ENCODE data around the gene MAPK8IP3. TPM values are rescaled to one million over a fixed set of nuclear protein-coding genes. Genes with fewer than 3 reads are reported as not detected.

Gene MAPK8IP3
- polyA plus RNA-seq, 3 donors: 1.1 to 185 (median 2.1) TPM

DNA sequence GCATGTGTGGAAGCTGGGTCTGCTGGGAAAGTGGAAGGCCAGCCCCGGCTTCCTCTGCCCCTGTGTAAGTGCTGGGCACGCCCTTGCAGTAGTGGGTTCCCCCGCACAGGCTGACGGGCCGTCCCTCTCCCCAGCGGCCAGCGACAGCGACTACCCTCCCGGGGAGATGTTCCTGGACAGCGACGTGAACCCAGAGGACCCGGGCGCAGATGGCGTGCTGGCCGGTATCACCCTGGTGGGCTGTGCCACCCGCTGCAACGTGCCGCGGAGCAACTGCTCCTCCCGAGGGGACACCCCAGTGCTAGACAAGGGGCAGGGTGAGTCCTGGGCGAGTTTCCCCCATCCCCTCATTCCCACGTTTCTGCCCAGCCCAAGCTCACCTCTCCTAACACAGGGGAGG is 59.8 kb downstream of the MAPK8IP3 start:
- no peak for DNase-seq
- peaks cover 0 to 2% (median 0%) of the 10 kb centered on the region in 7 donors for H3K9me3 Mint-ChIP-seq
- H3K79me2 ChIP-seq (ENCODE audit: insufficient read depth, low read length): peaks cover 2% of the 10 kb centered on the region
- H3K27ac ChIP-seq (ENCODE audit: low read depth in 1 of 2, low read length in 2 of 2): no peak overlapping the region
- peak overlapping the region in 1 of 7 donors; percentile 69 for H3K27ac Mint-ChIP-seq
- H3K36me3 ChIP-seq (replicated peaks in 1 of 2; ENCODE audit: control insufficient read depth in 1 of 2, insufficient read depth in 2 of 2, low read length in 2 of 2): peaks cover 77 to 80% of the 10 kb centered on the region in 2 donors
- no peak overlapping the region for H3K4me3 Mint-ChIP-seq
- TF ChIP-seq, protein P1, sequence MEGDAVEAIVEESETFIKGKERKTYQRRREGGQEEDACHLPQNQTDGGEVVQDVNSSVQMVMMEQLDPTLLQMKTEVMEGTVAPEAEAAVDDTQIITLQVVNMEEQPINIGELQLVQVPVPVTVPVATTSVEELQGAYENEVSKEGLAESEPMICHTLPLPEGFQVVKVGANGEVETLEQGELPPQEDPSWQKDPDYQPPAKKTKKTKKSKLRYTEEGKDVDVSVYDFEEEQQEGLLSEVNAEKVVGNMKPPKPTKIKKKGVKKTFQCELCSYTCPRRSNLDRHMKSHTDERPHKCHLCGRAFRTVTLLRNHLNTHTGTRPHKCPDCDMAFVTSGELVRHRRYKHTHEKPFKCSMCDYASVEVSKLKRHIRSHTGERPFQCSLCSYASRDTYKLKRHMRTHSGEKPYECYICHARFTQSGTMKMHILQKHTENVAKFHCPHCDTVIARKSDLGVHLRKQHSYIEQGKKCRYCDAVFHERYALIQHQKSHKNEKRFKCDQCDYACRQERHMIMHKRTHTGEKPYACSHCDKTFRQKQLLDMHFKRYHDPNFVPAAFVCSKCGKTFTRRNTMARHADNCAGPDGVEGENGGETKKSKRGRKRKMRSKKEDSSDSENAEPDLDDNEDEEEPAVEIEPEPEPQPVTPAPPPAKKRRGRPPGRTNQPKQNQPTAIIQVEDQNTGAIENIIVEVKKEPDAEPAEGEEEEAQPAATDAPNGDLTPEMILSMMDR (IDR thresholded peaks at IDR 0.05): no peak
- 95% methylated on average over 21 of the region's 22 CpGs for WGBS (ENCODE audit: insufficient coverage)
- H4K20me1 ChIP-seq (ENCODE audit: insufficient read depth, low read length): peaks cover 40% of the 10 kb centered on the region
- H3K9me3 ChIP-seq (replicated peaks in 1 of 2; ENCODE audit: control insufficient read depth in 1 of 2, insufficient read depth in 1 of 2, low read length in 2 of 2): no peaks in the 10 kb centered on the region
- no peak overlapping the region for H2AFZ ChIP-seq (ENCODE audit: insufficient read depth, low read depth, low read length, poor library complexity, severe bottlenecking)
- peaks cover 10 to 12% of the 10 kb centered on the region in 2 donors for H3K4me1 ChIP-seq (ENCODE audit: control insufficient read depth in 1 of 2, insufficient read depth in 2 of 2, low read length in 2 of 2)
- no peak overlapping the region for H3K4me3 ChIP-seq (replicated peaks in 1 of 3; ENCODE audit: low read depth in 2 of 3, low read length in 3 of 3)
- no peak overlapping the region for H3K9ac ChIP-seq (ENCODE audit: insufficient read depth, low read length, poor library complexity, severe bottlenecking)
- no peak overlapping the region for H3K4me2 ChIP-seq (replicated peaks; ENCODE audit: extremely low read depth, low read length, poor library complexity, severe bottlenecking)
- intact Hi-C loops (cut with micrococcal nuclease): no loop called here
- H3K4me1 Mint-ChIP-seq: peaks cover 9% of the 10 kb centered on the region
- no peaks in the 10 kb centered on the region for H3K27me3 ChIP-seq (ENCODE audit: control insufficient read depth in 2 of 2, insufficient read depth in 2 of 2, low read length in 2 of 2)
- peaks cover 42 to 70% of the 10 kb centered on the region in 2 donors for H3K36me3 Mint-ChIP-seq
- H3K27me3 Mint-ChIP-seq (ENCODE audit: low read depth in 3 of 3): peaks cover 0 to 1% (median 0%) of the 10 kb centered on the region in 3 donors

GRCh38 chr16:1766231-1766630 is 60.2 kb downstream of the MAPK8IP3 start:
- no peak overlapping the region for H3K4me2 ChIP-seq (replicated peaks; ENCODE audit: extremely low read depth, low read length, poor library complexity, severe bottlenecking)
- 97% methylated on average over 19 of the region's 19 CpGs for WGBS (ENCODE audit: insufficient coverage)
- peaks cover 39 to 66% of the 10 kb centered on the region in 2 donors for H3K36me3 Mint-ChIP-seq
- H3K4me1 ChIP-seq (ENCODE audit: control insufficient read depth in 1 of 2, insufficient read depth in 2 of 2, low read length in 2 of 2): peaks cover 10 to 14% of the 10 kb centered on the region in 2 donors
- no peak for DNase-seq
- peaks cover 9% of the 10 kb centered on the region for H3K4me1 Mint-ChIP-seq
- H3K9me3 ChIP-seq (replicated peaks in 1 of 2; ENCODE audit: control insufficient read depth in 1 of 2, insufficient read depth in 1 of 2, low read length in 2 of 2): no peaks in the 10 kb centered on the region
- peaks cover 0 to 2% (median 0%) of the 10 kb centered on the region in 7 donors for H3K9me3 Mint-ChIP-seq
- TF ChIP-seq, protein P1 (IDR thresholded peaks at IDR 0.05): no peak
- intact Hi-C loops (cut with micrococcal nuclease): no loop called here
- peaks cover 6% of the 10 kb centered on the region for H3K79me2 ChIP-seq (ENCODE audit: insufficient read depth, low read length)
- H3K27me3 Mint-ChIP-seq (ENCODE audit: low read depth in 3 of 3): peaks cover 0 to 1% (median 0%) of the 10 kb centered on the region in 3 donors
- H3K4me3 ChIP-seq (replicated peaks in 1 of 3; ENCODE audit: low read depth in 2 of 3, low read length in 3 of 3): no peak overlapping the region
- H3K27ac Mint-ChIP-seq: peak overlapping the region in 1 of 7 donors; percentile 69
- no peak overlapping the region for H3K27ac ChIP-seq (ENCODE audit: low read depth in 1 of 2, low read length in 2 of 2)
- no peak overlapping the region for H3K4me3 Mint-ChIP-seq
- peaks cover 73 to 76% of the 10 kb centered on the region in 2 donors for H3K36me3 ChIP-seq (replicated peaks in 1 of 2; ENCODE audit: control insufficient read depth in 1 of 2, insufficient read depth in 2 of 2, low read length in 2 of 2)
- H4K20me1 ChIP-seq (ENCODE audit: insufficient read depth, low read length): peaks cover 40% of the 10 kb centered on the region
- H2AFZ ChIP-seq (ENCODE audit: insufficient read depth, low read depth, low read length, poor library complexity, severe bottlenecking): no peak overlapping the region
- no peaks in the 10 kb centered on the region for H3K27me3 ChIP-seq (ENCODE audit: control insufficient read depth in 2 of 2, insufficient read depth in 2 of 2, low read length in 2 of 2)
- no peak overlapping the region for H3K9ac ChIP-seq (ENCODE audit: insufficient read depth, low read length, poor library complexity, severe bottlenecking)
